Activated naive CD8-positive, alpha-beta T cell treated with anti-CD3 and anti-CD28 coated beads, Interleukin-2, amount 10 ng/mL, durations not matched to agents 7 days and 5 days (primary cell): ENCODE results near the gene MED12L. TPM values are rescaled to one million over a fixed set of nuclear protein-coding genes. Genes with fewer than 3 reads are reported as not detected.
"Not testable (repeated sequence)": the region's sequence is repeated elsewhere in the genome, so short reads cannot be mapped to it uniquely, and the experiment has no call there.

ENCODE experiments used
- ATAC-seq: fragments of 150-1000 bp; cut with Tn5 transposase; one replicate; pipeline ENCODE4 v1.10.0; 2021; ENCODE audit warnings: low read depth, moderate library complexity
- POLR2A ChIA-PET: fragments of 350-600 bp; sonication (Branson Sonifier 250); formaldehyde crosslinking; loops from one replicate; lab custom pipeline; 2021; ENCODE audit warnings: antibody characterized with exemption; lab: Charles Lee
- DNase-seq: peaks from one replicate; pipeline ENCODE4 v3.0.0; 2021
- H3K27ac Mint-ChIP-seq: one replicate; pipeline ENCODE4 v1.8.0; 2022; ENCODE audit warnings: mild to moderate bottlenecking, mixed read lengths
- H3K27me3 Mint-ChIP-seq: one replicate; pipeline ENCODE4 v1.8.0; 2022; ENCODE audit warnings: mild to moderate bottlenecking, moderate library complexity, mixed read lengths
- H3K36me3 Mint-ChIP-seq: one replicate; pipeline ENCODE4 v1.8.0; 2021; ENCODE audit warnings: mild to moderate bottlenecking, mixed read lengths
- H3K4me1 Mint-ChIP-seq: one replicate; pipeline ENCODE4 v1.8.0; 2021; ENCODE audit warnings: mixed read lengths
- H3K4me3 Mint-ChIP-seq: one replicate; pipeline ENCODE4 v1.8.0; 2022; ENCODE audit warnings: mild to moderate bottlenecking, moderate library complexity, mixed read lengths
- H3K9me3 Mint-ChIP-seq: one replicate; pipeline ENCODE4 v1.8.0; 2021; ENCODE audit warnings: mixed read lengths
- total RNA-seq, 2 experiments: library from RNA; stranded (reverse); gene quantifications; one replicate each; pipeline ENCODE4 v1.2.3, GENCODE V29; 2021

MED12L gene
- total RNA-seq, 2 experiments from 2014 or later: 0.36 to 0.68 TPM

GRCh38 chr3:151232403-151232802 is 146.9 kb downstream of the MED12L start:
- H3K36me3 Mint-ChIP-seq, H3K4me3 Mint-ChIP-seq, DNase-seq, H3K9me3 Mint-ChIP-seq, H3K27me3 Mint-ChIP-seq, H3K27ac Mint-ChIP-seq, ATAC-seq, POLR2A ChIA-PET: not testable (repeated sequence)
- H3K4me1 Mint-ChIP-seq: peaks cover 30% of the 10 kb centered on the region

GRCh38 chr3:151232991-151233390 is 147.5 kb downstream of the MED12L start:
- Mint-ChIP-seq H3K4me3 (no peak overlapping the region), H3K27me3 (no peaks in the 10 kb centered on the region), H3K4me1 (peaks cover 24% of the 10 kb centered on the region), H3K27ac (no peak overlapping the region), H3K36me3 (peaks cover 4% of the 10 kb centered on the region), H3K9me3 (no peaks in the 10 kb centered on the region)
- DNase-seq (no peak), ATAC-seq (no peak)
- POLR2A ChIA-PET: no interaction called here

GRCh38 chr3:151234825-151235224 is 149.4 kb downstream of the MED12L start:
- POLR2A ChIA-PET: no interaction called here
- ATAC-seq: no peak
- H3K27ac Mint-ChIP-seq: no peak overlapping the region

GRCh38 chr3:151236316-151236715 is 150.9 kb downstream of the MED12L start:
- ATAC-seq (no peak), DNase-seq (no peak)
- Mint-ChIP-seq H3K4me3 (no peak overlapping the region), H3K4me1 (peaks cover 3% of the 10 kb centered on the region), H3K27me3 (no peaks in the 10 kb centered on the region), H3K36me3 (peaks cover 7% of the 10 kb centered on the region), H3K9me3 (no peaks in the 10 kb centered on the region), H3K27ac (no peak overlapping the region)
- POLR2A ChIA-PET: no interaction called here

More at GRCh38 chr3:151234825-151235224, 149.4 kb downstream of the MED12L start:
- Mint-ChIP-seq H3K9me3 (no peaks in the 10 kb centered on the region), H3K36me3 (peaks cover 4% of the 10 kb centered on the region), H3K27me3 (no peaks in the 10 kb centered on the region), H3K4me1 (peaks cover 15% of the 10 kb centered on the region), H3K4me3 (no peak overlapping the region)
- no peak for DNase-seq

DNA sequence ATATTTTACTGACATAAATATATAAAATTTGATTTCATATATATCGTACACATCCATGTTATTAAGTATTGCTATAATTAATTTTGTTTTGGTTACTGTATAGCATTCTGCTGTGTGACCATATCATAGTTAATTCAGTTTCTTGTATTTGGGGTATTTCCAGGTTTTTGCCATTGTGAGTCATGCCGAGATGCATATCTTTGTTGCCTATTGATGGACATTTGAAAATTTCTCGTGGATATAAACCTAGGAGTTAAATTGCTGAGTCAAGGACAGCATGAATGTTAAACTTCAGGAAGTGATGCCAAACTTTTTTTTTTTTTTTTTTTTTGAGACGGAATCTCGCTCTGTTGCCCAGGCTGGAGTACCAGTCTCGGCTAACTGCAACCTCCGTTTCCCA is 151.3 kb downstream of the MED12L start:
- H3K9me3 Mint-ChIP-seq: no peaks in the 10 kb centered on the region
- no peak for DNase-seq
- H3K27ac Mint-ChIP-seq: no peak overlapping the region
- no peak overlapping the region for H3K4me3 Mint-ChIP-seq
- H3K27me3 Mint-ChIP-seq: no peaks in the 10 kb centered on the region
- POLR2A ChIA-PET: no interaction called here
- H3K36me3 Mint-ChIP-seq: peaks cover 7% of the 10 kb centered on the region
- no peak for ATAC-seq
- H3K4me1 Mint-ChIP-seq: peaks cover 3% of the 10 kb centered on the region

- H3K4me1 Mint-ChIP-seq, H3K27ac Mint-ChIP-seq, H3K4me3 Mint-ChIP-seq, ATAC-seq, DNase-seq, POLR2A ChIA-PET, H3K9me3 Mint-ChIP-seq, H3K27me3 Mint-ChIP-seq, H3K36me3 Mint-ChIP-seq: not testable (repeated sequence)
Observed at GRCh38 chr3:151242006-151242405, 156.5 kb downstream of the MED12L start.

- H3K4me1 Mint-ChIP-seq: peaks cover 2% of the 10 kb centered on the region
- no peaks in the 10 kb centered on the region for H3K9me3 Mint-ChIP-seq
- no peak for ATAC-seq
- POLR2A ChIA-PET: no interaction called here
- no peak overlapping the region for H3K4me3 Mint-ChIP-seq
- no peaks in the 10 kb centered on the region for H3K27me3 Mint-ChIP-seq
- peaks cover 5% of the 10 kb centered on the region for H3K36me3 Mint-ChIP-seq
- no peak overlapping the region for H3K27ac Mint-ChIP-seq
- no peak for DNase-seq
Observed at GRCh38 chr3:151248772-151249337, 163.4 kb downstream of the MED12L start.

DNA sequence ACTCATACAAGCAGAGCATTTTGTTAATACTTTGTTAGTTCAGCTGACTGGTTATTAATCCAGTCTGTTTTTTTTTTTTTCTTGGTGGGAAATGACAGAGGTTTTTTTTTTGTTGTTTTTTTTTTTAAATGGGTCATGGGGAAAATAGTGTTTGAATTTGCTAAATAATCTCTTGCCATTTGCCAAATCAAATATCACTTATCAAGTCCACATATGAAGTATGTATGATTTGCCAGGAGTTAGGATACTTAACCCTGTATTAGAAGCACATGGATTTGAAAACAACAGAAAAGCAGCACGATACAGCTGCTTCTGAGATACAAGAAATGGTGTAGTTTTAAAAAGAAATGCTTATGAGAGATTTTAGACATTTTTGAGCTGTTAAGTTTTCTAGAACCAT is 171.3 kb downstream of the MED12L start:
- no peaks in the 10 kb centered on the region for H3K4me1 Mint-ChIP-seq
- H3K36me3 Mint-ChIP-seq: no peaks in the 10 kb centered on the region
- no peaks in the 10 kb centered on the region for H3K27me3 Mint-ChIP-seq
- no peak for DNase-seq
- H3K9me3 Mint-ChIP-seq: no peaks in the 10 kb centered on the region
- no peak overlapping the region for H3K4me3 Mint-ChIP-seq
- H3K27ac Mint-ChIP-seq: no peak overlapping the region
- POLR2A ChIA-PET: interaction anchor here (0.6 kb wide), 1 partner anchor 563 kb away, joined by 3 read pairs; no protein-coding TSS in a partner anchor
- no peak for ATAC-seq

DNA sequence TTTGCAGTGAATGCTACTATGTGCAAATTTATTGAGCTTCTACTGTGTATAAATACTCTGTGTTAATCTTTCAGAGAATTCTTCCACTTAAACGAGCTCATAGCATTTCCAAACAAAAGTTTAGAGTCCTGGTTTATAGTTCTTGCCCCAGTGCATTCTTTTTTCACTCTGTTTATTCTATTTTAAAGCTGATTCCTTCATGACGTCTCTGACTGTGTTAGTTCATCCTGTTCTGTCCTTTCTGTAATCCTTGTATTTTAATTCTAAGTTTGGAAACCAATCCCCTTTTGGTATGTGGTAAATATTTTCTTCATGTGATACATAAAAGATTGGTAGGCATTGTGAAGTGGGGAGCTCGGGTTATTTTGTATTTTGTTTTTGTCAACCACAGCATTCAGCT is 174.2 kb downstream of the MED12L start:
- POLR2A ChIA-PET: no interaction called here
- H3K27ac Mint-ChIP-seq: no peak overlapping the region

DNA sequence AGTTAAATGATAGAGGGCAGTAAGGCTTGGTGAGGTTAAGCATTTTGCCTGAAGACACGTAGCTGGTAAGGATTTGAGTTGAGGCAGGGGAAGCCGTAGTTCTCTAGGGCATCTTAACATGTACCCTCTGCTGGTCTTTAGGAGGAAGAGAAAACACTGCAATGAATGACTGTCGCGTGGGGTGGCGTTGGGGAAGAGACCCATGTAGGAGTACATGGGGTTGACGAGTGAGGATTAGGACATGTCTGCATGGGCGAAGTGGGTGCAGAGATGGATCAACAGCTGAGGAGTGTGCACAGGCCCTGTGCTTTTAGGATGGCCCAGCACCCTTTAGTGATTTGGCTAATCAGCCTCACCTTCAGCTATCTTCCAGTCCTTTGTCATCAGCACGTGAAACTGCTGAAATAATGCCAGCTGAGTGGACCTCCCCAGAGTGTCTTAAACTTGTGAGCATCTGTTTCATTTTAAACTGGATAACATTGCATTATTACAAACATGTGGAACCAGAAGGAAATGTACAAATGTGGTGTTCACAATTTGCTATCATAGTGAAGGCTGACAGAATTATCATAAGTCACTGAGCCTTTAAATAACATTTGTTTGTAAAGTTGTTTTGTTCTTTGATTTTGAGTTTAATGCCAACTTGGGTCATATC is 177.5 kb downstream of the MED12L start:
- ATAC-seq (no peak), DNase-seq (no peak)
- Mint-ChIP-seq H3K4me1 (peaks cover 19% of the 10 kb centered on the region), H3K9me3 (no peaks in the 10 kb centered on the region), H3K36me3 (peaks cover 7% of the 10 kb centered on the region), H3K27me3 (no peaks in the 10 kb centered on the region), H3K4me3 (no peak overlapping the region), H3K27ac (no peak overlapping the region)
- POLR2A ChIA-PET: no interaction called here

More for the DNA sequence above, 174.2 kb downstream of the MED12L start:
- Mint-ChIP-seq H3K4me3 (no peak overlapping the region), H3K27me3 (no peaks in the 10 kb centered on the region), H3K4me1 (peaks cover 4% of the 10 kb centered on the region), H3K9me3 (no peaks in the 10 kb centered on the region), H3K36me3 (peaks cover 4% of the 10 kb centered on the region)
- ATAC-seq (no peak), DNase-seq (no peak)

GRCh38 chr3:151264605-151265004 is 179.1 kb downstream of the MED12L start:
- no peak for ATAC-seq
- POLR2A ChIA-PET: no interaction called here
- no peak for DNase-seq
- peak overlapping the region; percentile 17 for H3K27ac Mint-ChIP-seq
- H3K4me1 Mint-ChIP-seq: peaks cover 31% of the 10 kb centered on the region
- no peaks in the 10 kb centered on the region for H3K9me3 Mint-ChIP-seq
- H3K36me3 Mint-ChIP-seq: peaks cover 9% of the 10 kb centered on the region
- H3K27me3 Mint-ChIP-seq: no peaks in the 10 kb centered on the region
- no peak overlapping the region for H3K4me3 Mint-ChIP-seq

DNA sequence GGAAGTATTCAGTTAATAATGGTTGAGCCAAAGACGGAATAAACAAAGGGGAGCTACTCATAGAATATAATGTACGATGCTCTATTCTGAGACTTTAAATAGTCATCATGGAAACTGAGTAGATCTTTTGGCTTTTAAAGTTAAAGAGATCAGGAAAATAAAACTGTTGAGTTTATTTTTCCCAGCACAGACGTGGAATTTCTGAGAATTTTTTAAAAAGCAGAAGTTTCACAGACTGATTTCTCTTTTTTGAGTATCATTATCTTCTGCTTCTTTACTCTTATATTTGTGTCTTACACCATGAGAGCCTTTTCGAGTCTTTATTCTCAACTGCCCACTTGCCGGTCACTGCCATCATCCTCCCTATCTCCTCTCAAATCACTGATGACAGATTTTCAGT is 179.7 kb downstream of the MED12L start:
- H3K4me3 Mint-ChIP-seq: no peak overlapping the region
- POLR2A ChIA-PET: no interaction called here
- no peak for ATAC-seq

GRCh38 chr3:151265866-151266265 is 180.4 kb downstream of the MED12L start:
- Mint-ChIP-seq H3K36me3 (peaks cover 12% of the 10 kb centered on the region), H3K27me3 (no peaks in the 10 kb centered on the region), H3K9me3 (no peaks in the 10 kb centered on the region), H3K27ac (no peak overlapping the region), H3K4me3 (no peak overlapping the region), H3K4me1 (peaks cover 39% of the 10 kb centered on the region)
- ATAC-seq (no peak), DNase-seq (no peak)
- POLR2A ChIA-PET: no interaction called here

More for the DNA sequence above, 179.7 kb downstream of the MED12L start:
- no peaks in the 10 kb centered on the region for H3K27me3 Mint-ChIP-seq
- no peak for DNase-seq
- H3K4me1 Mint-ChIP-seq: peaks cover 36% of the 10 kb centered on the region
- H3K36me3 Mint-ChIP-seq: peaks cover 12% of the 10 kb centered on the region
- H3K27ac Mint-ChIP-seq: no peak overlapping the region
- H3K9me3 Mint-ChIP-seq: no peaks in the 10 kb centered on the region

DNA sequence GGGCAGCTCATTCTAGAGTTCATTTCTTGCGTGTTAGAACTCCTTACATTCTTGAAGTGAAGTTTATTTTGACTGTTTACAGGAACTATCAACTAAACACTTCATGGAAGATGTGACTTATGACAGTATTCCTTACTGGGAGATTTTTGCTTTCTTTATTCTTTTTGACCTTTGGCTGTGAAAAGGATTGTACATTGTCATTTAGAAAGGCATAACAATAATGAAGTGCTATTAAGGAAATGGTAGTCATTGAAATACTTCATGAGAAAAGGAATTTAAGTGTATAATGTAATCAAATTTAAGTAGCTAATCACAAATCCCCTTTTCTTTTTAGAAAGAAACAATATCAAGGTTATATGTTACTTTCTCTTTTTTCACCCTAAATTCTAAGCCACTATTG is 181.6 kb downstream of the MED12L start:
- Mint-ChIP-seq H3K27me3 (no peaks in the 10 kb centered on the region), H3K27ac (no peak overlapping the region), H3K9me3 (no peaks in the 10 kb centered on the region), H3K4me1 (peaks cover 45% of the 10 kb centered on the region), H3K36me3 (peaks cover 12% of the 10 kb centered on the region), H3K4me3 (no peak overlapping the region)
- POLR2A ChIA-PET: no interaction called here
- no peak for DNase-seq
- ATAC-seq: no peak
